ELR (cell line): ENCODE data around the gene DCLRE1C.
"Not testable (repeated sequence)": the region's sequence is repeated elsewhere in the genome, so short reads cannot be mapped to it uniquely, and the experiment has no call there.

ENCODE experiments used
- DNase-seq: peaks from one replicate; pipeline ENCODE4 v3.0.0-alpha.2; 2015; ENCODE audit warnings: low read depth

Gene DCLRE1C

DNA sequence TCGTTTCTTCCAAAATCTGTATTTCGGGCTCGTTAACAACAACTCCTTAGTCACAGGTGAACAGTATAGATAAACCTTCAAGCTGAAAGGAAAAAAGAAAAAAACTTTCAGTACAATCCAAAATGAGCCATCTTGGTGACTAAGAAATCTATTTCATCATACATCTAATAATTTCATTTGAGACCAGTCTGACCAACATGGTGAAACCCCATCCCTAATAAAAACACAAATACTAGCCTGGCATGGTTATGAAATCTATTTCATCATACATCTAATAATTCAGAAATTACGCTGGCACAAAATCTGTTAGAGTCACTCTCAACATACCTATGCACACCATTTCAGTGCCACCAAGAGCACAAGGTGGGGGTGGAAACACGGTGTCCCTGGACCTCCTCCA is 8.8 kb downstream of the DCLRE1C start:
- peak; percentile 22 for DNase-seq

DNA sequence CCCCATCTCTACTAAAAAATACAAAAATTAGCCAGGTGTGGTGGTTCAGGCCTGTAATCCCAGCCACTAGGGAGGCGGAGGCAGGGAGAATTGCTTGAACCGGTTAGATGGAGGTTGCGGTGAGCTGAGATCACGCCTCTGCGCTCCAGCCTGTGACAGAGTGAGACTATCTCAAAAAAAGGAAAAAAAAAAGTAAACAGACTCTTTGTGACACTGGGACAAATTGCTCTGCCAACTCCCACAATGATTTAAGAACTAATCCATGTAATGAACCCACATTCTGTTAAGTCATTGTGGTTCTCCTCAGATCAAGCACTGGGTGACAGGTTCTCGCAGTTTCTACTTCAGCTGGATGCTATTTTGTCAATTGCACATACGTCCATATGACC is 11.0 kb downstream of the DCLRE1C start:
- not testable (repeated sequence) for DNase-seq

DNA sequence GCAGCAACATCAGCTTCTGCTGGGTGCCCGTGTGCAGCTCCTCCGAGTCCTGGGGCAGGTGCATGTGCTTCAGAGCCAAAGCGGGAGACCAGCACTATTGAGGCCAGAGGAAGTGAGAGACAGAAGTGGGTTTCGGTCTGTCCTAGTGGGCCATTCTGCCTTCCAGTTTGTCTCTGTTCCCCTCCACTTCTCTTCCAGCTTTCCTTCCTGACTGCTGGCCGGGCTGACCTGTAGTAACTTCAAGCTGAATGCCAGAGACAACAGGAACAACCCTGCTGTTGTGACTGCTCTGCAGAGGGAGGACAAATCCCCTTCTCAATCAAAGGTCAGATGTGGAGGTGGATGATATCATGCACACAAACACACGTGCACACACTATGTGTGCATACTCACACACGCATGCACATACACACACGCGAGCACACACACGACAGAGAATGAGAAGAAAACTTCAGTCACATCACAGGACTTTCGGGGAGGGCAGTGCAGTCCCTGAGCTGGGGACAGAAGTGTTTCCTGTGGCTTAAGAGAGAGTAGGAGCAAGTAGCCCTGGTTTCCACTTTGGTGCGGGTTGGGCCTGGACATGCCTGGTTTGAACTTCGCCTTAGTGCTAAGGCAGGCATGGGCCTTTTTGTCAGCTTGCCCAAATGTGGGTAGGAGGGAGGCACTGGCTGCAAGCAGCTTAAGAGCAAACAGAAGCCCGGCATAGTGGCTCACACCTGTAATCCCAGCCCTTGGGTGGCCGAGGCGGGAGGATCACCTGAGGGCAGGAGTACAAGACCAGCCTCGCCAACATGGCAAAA is 11.5 kb downstream of the DCLRE1C start:
- DNase-seq = not testable (repeated sequence)

DNA sequence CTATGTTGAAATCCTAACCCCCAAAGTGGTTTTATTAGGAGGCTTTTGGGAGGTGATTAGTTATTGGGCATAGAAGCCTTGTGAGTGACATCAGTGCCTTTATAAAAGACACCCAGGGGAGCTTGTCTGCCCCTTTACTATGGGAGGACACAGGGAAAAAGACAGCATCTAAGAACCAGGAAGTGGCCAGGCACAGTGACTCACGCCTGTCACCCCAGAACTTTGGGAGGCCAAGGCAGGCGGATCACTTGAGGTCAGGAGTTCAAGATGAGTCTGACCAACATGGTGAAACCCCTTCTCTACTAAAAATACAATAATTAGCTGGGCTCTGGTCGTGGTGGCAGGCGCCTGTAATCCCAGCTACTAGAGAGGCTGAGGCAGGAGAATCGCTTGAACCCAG is 14.9 kb downstream of the DCLRE1C start:
- peak; percentile 62 for DNase-seq

DNA sequence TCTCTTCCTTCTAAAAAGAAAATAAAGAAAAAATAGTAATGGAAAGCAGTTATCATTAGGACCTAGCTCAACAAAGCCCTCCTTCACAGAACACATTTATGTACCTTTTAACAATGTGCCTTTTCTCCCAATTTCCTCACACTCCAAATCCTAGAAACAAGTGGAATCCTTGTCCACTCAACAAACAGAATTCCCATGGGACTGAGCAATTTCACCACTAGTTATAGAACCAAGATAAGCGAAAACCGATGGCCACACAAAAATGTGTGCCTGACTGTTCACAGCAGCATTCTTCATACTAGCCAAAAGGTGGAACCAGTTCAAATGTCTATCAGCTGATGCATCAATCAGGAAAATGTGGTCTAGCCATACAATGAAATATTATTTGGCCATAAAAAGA is 17.3 kb downstream of the DCLRE1C start:
- no peak for DNase-seq

- no peak for DNase-seq
Measured at GRCh38 chr10:14930610-14931009, 23.3 kb downstream of the DCLRE1C start.

GRCh38 chr10:14926722-14927416 is 27.0 kb downstream of the DCLRE1C start:
- DNase-seq = no peak

- DNase-seq = no peak
Measured at GRCh38 chr10:14926061-14926470, 27.8 kb downstream of the DCLRE1C start.

- no peak for DNase-seq
Measured at GRCh38 chr10:14925268-14925667, 28.6 kb downstream of the DCLRE1C start.

DNA sequence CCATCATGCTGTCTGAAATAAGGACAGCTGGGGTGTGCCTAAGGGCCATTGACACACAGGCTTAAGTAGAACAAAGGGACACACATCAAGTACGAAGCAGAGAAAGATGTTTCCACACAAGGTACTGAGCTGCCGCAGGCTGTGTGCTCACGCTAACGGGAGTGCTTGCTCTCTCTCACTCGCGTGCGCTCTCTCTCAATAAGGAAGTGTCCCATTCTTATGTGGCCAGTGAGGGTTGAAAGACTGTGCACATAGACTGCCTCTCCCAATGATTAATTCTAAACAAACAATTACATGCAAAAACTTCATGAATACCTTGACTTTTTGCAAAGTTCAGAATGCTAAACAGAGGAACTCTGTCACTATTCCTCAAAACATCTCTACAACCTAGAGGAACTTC is 29.9 kb downstream of the DCLRE1C start:
- DNase-seq = no peak

- DNase-seq = no peak
Measured at GRCh38 chr10:14918964-14919363, 34.9 kb downstream of the DCLRE1C start.

DNA sequence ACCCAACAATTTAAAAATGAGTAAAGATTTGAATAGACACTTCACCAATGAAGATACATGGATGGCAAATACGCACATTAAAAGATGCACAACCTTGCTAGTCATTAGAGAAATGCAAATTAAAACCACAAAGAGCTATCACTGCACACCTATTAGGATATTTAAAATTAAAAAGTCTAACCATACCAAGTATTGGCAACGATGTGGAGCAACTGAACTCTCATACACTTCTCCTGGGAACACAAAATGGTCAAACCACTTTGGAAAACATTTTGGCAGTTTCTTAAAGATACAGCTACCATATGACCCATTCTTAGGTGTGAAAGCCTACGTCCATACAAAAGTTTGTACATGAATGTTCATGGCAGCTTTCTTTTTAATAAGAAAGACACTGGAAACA is 36.1 kb downstream of the DCLRE1C start:
- DNase-seq = no peak

DNA sequence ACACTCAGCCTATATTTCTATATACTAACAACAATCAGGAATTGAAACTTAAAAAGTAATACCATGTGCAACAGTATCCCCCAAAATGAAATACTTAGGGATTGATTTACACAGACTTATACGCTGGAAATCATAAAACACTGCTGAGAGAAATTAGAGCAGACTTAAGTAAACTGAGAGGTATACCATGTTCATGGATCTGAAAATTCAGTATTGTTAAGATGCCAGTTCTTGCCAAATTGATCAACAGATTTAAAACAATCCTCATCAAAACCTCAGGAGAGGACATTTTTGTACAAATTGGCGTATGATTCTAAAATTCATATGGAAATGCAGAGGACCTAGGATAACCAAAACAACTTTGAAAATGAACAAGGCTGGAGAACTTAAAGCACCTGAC is 37.3 kb downstream of the DCLRE1C start:
- no peak for DNase-seq

GRCh38 chr10:14911801-14912200 is 42.1 kb downstream of the DCLRE1C start:
- DNase-seq = no peak

DNA sequence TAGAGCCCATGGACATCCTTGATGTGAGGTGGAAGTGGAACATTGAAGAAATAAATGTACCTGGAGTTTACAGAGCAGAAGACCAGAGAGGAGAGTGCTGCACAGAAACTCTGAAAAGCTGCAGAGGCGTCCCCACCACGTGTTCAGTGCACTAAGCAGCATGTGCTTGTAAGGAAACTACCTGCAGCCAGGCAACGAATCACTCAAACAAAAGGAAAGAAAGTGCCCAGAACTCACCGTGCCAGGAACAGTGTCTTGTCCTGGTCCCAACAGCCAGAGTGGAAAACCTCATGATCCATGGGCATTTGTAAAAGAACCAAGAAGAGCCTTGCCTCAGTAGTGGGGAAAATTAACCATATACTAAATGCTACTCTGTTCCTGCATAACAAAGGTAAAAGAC is 42.9 kb downstream of the DCLRE1C start:
- DNase-seq = no peak

DNA sequence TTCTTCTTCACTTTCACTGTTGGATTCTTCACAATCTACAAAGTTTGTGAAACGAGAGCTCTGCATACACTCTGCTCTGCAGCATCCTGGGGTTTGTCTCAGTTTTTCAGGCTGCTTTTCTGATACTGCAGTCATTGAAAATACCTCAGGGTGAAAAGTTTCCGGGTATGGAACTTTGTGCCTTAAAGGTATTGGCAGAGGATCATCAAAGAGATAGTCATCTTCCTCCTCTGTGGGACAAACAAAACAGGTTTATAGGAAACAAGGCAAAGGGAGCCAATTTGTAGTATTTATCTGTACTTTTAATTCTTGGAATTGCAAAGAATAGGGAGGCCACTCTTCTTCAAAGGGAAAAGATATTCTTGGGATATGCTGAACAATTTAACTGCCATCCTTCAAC is 44.8 kb downstream of the DCLRE1C start:
- no peak for DNase-seq

DNA sequence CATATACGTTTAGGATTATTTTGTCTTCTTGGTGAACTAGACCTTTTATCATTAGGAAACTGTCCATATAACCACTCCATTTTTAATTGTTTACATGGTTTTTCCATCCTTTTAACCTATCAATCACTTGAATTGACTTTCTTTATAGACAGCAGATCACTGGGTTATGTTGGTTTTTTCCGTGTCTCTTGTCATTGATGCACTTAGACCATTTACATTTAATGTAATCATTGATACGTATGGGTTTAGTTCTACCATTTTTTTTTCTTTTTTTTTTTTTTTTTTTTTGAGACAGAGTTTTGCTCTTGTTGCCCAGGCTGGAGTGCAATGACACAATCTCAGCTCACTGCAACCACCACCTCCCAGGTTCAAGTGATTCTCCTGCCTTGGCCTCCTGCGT is 46.3 kb downstream of the DCLRE1C start:
- DNase-seq = not testable (repeated sequence)

GRCh38 chr10:14906765-14907164 is 47.1 kb downstream of the DCLRE1C start:
- no peak for DNase-seq

DNA sequence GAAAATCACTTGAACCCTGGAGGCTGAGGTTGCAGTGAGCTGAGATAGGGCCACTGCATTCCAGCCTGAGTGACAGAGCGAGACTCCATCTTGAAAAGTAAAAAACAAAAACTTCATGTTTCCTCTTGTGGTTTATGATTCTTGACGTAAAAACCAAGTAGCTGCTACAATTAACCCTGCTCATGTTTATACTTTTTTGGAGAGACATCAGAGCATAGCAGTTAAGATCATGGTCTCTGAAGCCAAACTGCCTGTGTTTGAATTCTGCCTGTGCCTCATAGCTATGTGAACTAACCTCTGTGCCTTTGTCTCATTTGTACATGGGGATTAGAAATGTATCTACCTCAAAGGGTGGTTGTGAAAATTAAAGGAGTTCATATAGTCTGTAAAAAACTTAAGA is 48.0 kb downstream of the DCLRE1C start:
- DNase-seq = no peak

- DNase-seq = no peak
Measured at GRCh38 chr10:14904864-14905263, 49.0 kb downstream of the DCLRE1C start.

GRCh38 chr10:14904316-14904732 is 49.6 kb downstream of the DCLRE1C start:
- DNase-seq = peak; percentile 70

- DNase-seq = no peak
Measured at GRCh38 chr10:14891151-14891550, 62.7 kb downstream of the DCLRE1C start.

GRCh38 chr10:14889318-14889717 is 64.6 kb downstream of the DCLRE1C start:
- DNase-seq = peak; percentile 30

DNA sequence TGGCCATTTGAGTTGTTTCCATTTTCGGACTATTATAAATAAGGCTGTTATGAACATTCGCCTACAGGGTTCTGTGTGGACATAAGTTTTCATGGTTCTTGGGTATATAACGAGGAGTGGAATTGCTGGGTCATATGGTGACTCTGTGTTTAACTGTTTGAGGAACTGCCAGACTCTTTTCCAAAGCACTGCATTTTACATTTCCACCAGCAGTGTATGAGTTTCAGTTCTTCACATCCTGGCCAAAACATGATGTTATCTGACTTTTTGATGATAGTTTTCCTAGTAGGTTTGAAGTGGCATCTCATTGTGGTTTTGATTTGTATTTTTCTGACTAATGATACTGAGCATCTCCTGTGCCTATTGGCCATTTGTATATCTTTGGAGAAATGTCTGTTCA is 69.8 kb downstream of the DCLRE1C start:
- no peak for DNase-seq
